NT2/D1 (cell line): ENCODE measurements around the gene PMP22.

Experiments
- SUZ12 ChIP-seq: IDR thresholded peaks from 2 replicates; pipeline ENCODE4 v1.6.1; 2011; ENCODE audit not compliant: insufficient read length, insufficient read depth; ENCODE audit errors: extremely low read depth
- YY1 ChIP-seq: IDR thresholded peaks from 2 replicates; pipeline ENCODE4 v1.6.1; 2011; ENCODE audit not compliant: insufficient read length, insufficient read depth
- ZNF274 ChIP-seq: IDR thresholded peaks from 2 replicates; pipeline ENCODE4 v1.6.1; 2011; ENCODE audit warnings: mild to moderate bottlenecking, low read depth, low read length

DNA sequence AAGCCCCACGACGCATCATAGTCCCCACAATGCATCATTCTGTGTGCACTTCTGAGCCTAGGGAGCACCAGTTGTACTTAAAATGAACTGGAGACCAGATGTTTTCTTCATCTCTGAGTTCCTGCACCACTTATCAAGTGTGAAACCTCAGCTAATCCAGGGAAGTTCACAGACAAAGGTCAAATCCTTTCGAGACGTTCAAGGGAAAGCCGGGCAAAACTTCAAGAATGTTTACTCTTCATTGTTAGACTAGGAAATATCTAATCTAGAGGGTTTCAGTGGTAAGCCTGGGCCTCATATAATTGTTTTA is 4.6 kb upstream of the PMP22 start:
- TF ChIP-seq ZNF274 (no peak), YY1 (no peak), SUZ12 (no peak)
